Muscle layer of duodenum (tissue), 2 donors: ENCODE measurements around the gene ZNF236.
"Not testable (repeated sequence)": the region's sequence is repeated elsewhere in the genome, so short reads cannot be mapped to it uniquely, and the experiment has no call there.

Experiments used
- H3K27ac ChIP-seq: one replicate; pipeline ENCODE4 v1.7.0; 2013; ENCODE audit warnings: mild to moderate bottlenecking, low read length
- H3K27me3 ChIP-seq: one replicate; pipeline ENCODE4 v1.7.0; 2013; ENCODE audit warnings: low read depth, mild to moderate bottlenecking, control low read depth, low read length
- H3K36me3 ChIP-seq, 2 donors: one replicate each; pipeline ENCODE4 v1.7.0; 2013; ENCODE audit warnings: low read length in 2 of 2, control low read depth in 1 of 2, mild to moderate bottlenecking in 1 of 2; ENCODE audit not compliant: insufficient read depth in 2 of 2, control insufficient read depth in 1 of 2
- H3K4me1 ChIP-seq, 2 donors: one replicate each; pipeline ENCODE4 v1.7.0; 2013; ENCODE audit warnings: low read length in 2 of 2, mild to moderate bottlenecking in 2 of 2, control low read depth in 1 of 2, moderate library complexity in 1 of 2; ENCODE audit not compliant: insufficient read depth in 2 of 2, control insufficient read depth in 1 of 2
- H3K4me3 ChIP-seq, 2 donors: one replicate each; pipeline ENCODE4 v1.7.0; 2013; ENCODE audit warnings: low read length in 2 of 2, low read depth in 1 of 2, mild to moderate bottlenecking in 1 of 2
- H3K9me3 ChIP-seq, 2 donors: one replicate each; pipeline ENCODE4 v1.7.0; 2013; ENCODE audit warnings: low read length in 2 of 2, control low read depth in 1 of 2, mild to moderate bottlenecking in 1 of 2; ENCODE audit not compliant: control insufficient read depth in 1 of 2
- donor health status: healthy.

The ZNF236 gene

DNA sequence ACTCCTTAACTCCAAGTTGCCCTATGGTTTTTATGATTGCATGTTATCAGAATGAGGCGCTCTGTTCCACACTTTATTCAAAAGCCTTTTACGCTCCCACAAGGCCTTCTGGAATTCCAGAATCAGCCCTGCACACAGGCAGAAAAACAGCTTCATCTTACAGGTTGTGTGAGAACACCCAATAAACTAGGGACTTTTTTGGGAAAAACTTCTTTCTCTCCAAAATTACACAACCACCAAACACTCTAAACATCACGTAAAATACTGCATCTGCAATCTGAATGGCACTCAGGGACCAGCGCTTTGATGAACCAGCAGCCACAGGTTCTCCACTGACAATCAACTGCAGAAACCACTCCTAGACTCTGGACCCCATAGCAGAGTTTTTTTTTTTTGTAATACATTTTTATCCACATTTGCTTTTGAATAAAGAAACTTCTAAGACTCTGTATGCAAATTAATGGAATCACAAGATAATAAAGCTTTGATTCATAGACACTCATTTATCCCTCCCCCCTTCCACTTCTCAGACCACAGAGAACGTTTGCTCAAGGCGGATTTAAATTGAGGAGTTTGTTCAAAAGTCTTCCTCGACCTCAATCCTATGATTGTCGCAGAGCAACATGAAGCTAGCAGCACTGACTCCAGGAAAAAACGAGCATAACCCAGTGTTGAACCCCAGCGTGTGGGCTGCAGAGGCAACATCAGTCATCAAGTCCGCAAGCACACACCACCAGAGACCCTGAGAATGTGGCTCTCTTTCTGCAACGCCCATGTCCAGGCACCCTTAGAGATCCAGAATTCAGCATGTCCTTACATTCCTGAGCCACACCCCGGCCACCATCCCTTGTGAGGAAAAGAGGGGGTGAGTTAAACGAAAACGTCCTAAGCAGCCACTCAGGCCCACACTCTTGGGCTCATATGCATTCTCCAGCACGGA, 193.7 kb downstream of the ZNF236 start:
- no peaks in the 10 kb centered on the region for H3K9me3 ChIP-seq
- no peak overlapping the region for H3K4me3 ChIP-seq
- peaks cover 0 to 24% of the 10 kb centered on the region in 2 donors for H3K4me1 ChIP-seq
- no peaks in the 10 kb centered on the region for H3K27me3 ChIP-seq
- H3K36me3 ChIP-seq = peaks cover 8 to 13% of the 10 kb centered on the region in 2 donors
- H3K27ac ChIP-seq = no peak overlapping the region

- peaks cover 0 to 24% of the 10 kb centered on the region in 2 donors for H3K4me1 ChIP-seq
- H3K4me3 ChIP-seq = no peak overlapping the region
- H3K27me3 ChIP-seq = no peaks in the 10 kb centered on the region
- no peak overlapping the region for H3K27ac ChIP-seq
- peaks cover 8 to 13% of the 10 kb centered on the region in 2 donors for H3K36me3 ChIP-seq
- H3K9me3 ChIP-seq = no peaks in the 10 kb centered on the region
Observed at GRCh38 chr18:77016936-77017335, 194.6 kb downstream of the ZNF236 start.

- H3K4me1 ChIP-seq = peaks cover 0 to 24% of the 10 kb centered on the region in 2 donors
- no peaks in the 10 kb centered on the region for H3K27me3 ChIP-seq
- H3K9me3 ChIP-seq = no peaks in the 10 kb centered on the region
- H3K36me3 ChIP-seq = peaks cover 8 to 13% of the 10 kb centered on the region in 2 donors
- H3K27ac ChIP-seq = no peak overlapping the region
- H3K4me3 ChIP-seq = no peak overlapping the region
Observed at GRCh38 chr18:77017355-77017754, 195.0 kb downstream of the ZNF236 start.

- not testable (repeated sequence) for H3K9me3 ChIP-seq, H3K27me3 ChIP-seq, H3K27ac ChIP-seq, H3K4me3 ChIP-seq
- peaks cover 0 to 24% of the 10 kb centered on the region in 2 donors for H3K4me1 ChIP-seq
- peaks cover 8 to 13% of the 10 kb centered on the region in 2 donors for H3K36me3 ChIP-seq
Observed at GRCh38 chr18:77018650-77019049, 196.3 kb downstream of the ZNF236 start.

- no peak overlapping the region for H3K4me3 ChIP-seq
- H3K27ac ChIP-seq = no peak overlapping the region
- H3K36me3 ChIP-seq = peaks cover 8 to 13% of the 10 kb centered on the region in 2 donors
- H3K4me1 ChIP-seq = peaks cover 0 to 14% of the 10 kb centered on the region in 2 donors
- H3K9me3 ChIP-seq = no peaks in the 10 kb centered on the region
- no peaks in the 10 kb centered on the region for H3K27me3 ChIP-seq
Observed at GRCh38 chr18:77019641-77020040, 197.3 kb downstream of the ZNF236 start.
